ENCODE data around the gene GLI2.

GLI2 gene

DNA sequence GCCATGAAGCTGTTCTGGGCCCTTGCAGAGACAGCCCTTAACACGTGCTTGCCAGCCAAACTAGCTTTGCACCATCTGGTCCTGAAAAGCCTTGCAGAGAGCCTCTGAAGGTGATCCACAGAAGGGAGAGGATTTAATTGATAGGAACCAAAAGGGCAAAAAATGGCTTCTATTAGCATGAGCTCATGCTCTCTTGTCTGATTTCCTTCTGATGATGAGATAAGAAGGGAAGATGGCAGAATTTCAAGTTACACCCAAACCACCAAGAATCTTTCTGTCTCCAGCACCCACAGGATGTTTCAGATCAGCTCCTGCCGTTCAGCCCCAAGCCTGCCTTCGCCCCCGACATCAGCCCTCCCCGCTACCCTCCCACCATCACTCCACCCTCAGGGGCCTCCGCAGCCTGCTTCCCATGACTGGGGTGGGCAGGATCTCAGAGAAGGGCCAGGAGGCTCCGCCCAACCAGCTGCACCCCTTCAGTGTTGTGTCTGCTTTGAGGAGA lies 23.4 kb upstream of the GLI2 start:
- no peak for DNase-seq (ENCODE audit: low spot score)

GRCh38 chr2:120715353-120715752 lies 20.3 kb upstream of the GLI2 start:
- no peak for DNase-seq (ENCODE audit: low spot score)

- DNase-seq (ENCODE audit: low spot score), result no peak
Observed at GRCh38 chr2:120715941-120716340, 19.7 kb upstream of the GLI2 start.

DNA sequence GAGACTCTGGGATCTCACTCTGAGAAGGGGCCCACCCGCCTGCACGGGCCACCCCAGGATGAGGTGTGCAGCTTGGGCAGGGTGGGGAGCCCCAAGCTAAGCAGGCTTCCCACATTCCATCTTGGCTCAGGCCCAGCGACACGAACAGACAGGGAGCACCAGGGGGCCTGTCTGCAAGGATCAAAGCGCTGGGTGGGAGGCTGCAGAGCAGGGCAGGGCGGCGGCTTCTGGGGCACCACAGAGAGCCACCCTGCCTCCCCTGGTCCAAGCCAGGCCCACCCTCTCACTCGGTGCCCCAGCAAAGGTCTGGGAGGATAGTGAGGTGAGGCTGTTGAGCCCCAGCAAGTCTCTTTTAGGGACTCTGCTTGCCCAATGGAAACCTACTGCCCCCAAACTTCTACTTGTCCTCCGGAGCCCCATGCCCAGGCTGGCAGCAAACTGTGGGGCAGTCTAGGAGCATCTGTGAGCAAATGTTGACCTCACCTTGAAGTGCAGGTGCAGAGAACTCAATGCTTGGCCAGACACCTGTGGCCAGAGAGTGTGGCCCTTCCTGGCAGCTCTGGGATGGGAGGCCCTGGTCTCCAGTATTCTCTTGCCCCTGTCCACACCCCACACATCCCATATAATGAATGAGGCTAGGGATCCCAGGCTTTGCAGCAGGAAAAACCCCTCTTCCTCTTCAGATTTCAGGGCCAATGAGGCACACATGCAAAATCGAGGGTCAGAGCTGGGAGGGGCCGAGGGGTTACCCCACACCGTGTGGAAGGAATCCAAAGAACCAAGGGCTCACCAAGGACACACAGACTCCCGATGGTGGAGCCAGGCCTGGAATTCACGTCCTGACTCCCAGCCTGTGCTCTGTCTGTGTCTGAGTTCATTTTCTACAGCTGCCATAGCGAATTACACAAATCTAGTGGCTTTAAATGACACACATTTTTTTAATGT lies 18.8 kb upstream of the GLI2 start:
- DNase-seq (ENCODE audit: low spot score), result no peak

GRCh38 chr2:120719491-120719890 lies 16.2 kb upstream of the GLI2 start:
- no peak for DNase-seq (ENCODE audit: low spot score)

- no peak for DNase-seq (ENCODE audit: low spot score)
Observed at GRCh38 chr2:120720231-120720630, 15.4 kb upstream of the GLI2 start.

GRCh38 chr2:120720746-120721375 lies 14.8 kb upstream of the GLI2 start:
- no peak for DNase-seq (ENCODE audit: low spot score)

GRCh38 chr2:120722246-120722567 lies 13.5 kb upstream of the GLI2 start:
- no peak for DNase-seq (ENCODE audit: low spot score)

GRCh38 chr2:120722568-120723421 lies 12.9 kb upstream of the GLI2 start:
- DNase-seq (ENCODE audit: low spot score), result no peak

DNA sequence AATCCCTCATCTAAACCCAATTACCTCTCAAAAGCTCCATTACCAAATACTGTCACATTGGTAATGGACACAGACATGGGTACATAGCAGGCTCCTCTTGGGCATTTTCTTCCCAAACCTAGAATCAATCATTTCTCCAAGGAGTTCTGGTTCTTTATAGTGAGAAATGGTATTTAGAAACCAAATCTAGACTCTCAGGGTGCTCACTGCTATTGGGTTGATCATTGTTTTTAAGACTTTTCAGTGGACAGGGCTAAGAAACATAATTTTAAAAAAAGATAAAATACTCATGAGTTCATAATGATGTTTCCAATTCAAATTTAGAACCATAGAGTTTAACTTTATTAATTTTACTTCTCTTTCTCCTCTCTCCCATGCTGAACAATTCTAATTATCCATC lies 9.4 kb upstream of the GLI2 start:
- DNase-seq (ENCODE audit: low spot score), result no peak

DNA sequence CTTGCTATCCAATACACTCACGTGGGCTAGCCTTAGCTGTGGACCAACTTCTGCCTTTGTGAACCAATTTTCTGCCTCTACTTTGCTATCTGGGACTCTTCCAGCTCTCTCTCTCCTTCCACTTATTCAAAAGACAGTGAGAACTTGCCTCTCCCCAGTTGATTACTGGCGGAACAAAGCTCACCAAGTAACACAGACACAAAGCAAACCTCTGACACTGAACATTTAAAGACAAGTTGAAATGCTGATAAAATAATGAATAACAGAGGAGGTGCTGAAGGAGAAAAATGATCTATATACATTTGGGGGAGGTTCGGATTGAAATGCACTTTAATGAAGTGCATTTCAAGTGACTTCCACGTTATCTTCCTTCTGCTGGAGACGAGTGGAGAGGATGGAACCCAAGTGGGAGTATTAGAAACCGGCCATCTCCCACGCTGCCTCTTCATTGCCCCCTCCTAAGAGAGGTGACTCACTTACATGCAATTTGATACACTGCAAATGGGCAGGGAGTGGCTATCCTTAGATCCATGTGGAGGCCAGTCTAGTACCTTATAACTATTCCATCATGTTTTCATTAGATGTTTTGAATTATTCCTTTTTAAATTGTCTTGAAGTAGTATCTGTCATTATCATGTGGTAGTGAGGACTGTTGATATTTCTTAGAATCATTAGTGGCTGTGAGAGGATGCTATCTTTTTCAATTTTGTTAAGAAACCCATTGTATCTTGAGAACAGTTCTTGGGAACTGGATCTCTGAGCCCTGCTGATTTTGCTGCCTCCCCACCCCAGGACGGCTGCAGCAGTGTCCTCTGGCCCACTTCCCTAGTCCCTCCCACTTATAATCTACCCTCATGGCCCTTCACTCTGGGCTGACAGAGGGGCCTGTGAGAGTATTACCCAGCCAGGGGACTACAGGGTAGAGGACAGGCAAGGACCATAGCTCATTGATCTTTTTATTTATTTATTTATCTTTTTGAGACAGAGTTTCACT lies 6.0 kb upstream of the GLI2 start:
- DNase-seq (ENCODE audit: low spot score), result no peak

DNA sequence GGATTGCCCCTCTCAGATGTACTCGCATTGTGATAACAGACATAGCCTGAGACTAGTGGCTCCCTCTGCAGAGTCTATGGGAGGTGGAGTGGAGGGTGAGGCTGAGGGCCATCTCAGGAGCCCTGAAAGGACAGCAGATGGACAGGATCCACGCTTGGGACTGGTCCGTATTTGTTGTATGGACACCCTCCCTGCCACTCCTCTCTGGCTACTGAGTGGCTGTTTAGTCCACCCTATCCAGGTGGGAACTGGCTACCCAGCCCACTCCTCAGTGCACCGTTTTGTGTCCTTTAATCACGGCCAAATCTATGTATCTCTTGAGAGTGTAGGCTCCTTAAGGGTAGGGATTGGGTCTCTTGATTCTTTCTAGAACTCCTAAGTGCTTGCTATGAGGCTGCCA lies 4.5 kb upstream of the GLI2 start:
- no peak for DNase-seq (ENCODE audit: low spot score)

- peak; percentile 28 for DNase-seq (ENCODE audit: low spot score)
Observed at GRCh38 chr2:120732506-120733237, 3.0 kb upstream of the GLI2 start.

GRCh38 chr2:120733238-120733932 lies 2.3 kb upstream of the GLI2 start:
- DNase-seq (ENCODE audit: low spot score), result no peak

DNA sequence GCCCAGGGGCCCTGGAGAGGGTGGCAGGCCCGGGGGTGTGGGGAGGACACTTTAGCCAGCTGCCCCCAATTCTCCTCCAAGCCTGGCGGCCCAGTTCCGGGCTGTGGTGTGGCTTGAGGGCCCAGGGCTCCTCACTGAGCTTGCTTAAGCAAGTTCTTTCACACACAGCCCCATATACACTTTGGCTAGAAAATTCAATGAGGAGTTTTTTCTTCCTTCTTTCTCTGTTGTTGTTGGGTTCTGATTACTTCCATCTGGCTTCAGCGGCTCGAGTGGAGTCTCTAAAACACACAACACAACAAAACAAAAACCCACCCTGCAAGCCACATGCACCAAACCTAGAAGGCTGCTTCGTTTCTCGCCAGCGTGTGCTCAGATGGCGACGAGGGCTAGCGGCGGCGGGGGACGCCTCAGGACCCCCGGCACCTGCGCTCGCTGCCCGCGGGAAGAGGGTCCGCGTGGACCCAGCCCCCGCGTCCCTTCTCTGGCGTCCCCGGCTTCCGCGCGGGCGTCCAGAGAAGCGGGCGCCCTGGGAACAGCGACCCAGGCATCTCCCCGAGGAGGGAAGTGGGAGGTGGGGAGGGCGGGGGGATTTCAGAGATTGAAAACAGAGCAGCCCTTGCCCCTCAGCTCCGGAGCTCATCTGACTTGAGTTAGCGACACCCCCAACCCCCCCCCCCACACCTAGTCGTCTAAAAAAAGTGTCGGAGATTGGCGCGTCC lies 577 bp upstream of the GLI2 start:
- DNase-seq (ENCODE audit: low spot score), result peak; percentile 63

DNA sequence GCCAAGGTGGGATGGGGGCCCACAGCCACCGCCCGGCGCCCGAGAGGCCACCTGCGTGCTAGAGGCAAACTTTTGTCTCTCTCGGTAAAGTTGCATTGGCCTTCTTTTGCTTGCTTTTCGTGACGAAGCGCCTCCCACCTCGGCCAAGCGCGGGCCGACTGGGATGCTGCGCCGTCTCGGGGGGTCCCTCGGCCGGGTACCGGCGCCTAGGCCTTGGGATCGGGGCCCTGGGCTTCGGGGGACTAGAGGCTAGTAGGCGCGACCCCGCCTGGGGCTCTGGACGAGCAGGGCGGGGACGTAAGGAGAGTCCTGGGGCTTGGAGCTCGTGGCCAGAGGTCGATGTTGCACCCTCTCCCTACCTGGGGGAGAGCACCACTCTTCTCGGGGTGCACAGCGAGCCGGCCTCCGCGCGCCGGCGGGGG lies 545 bp downstream of the GLI2 start:
- DNase-seq (ENCODE audit: low spot score), result peak; percentile 73

DNA sequence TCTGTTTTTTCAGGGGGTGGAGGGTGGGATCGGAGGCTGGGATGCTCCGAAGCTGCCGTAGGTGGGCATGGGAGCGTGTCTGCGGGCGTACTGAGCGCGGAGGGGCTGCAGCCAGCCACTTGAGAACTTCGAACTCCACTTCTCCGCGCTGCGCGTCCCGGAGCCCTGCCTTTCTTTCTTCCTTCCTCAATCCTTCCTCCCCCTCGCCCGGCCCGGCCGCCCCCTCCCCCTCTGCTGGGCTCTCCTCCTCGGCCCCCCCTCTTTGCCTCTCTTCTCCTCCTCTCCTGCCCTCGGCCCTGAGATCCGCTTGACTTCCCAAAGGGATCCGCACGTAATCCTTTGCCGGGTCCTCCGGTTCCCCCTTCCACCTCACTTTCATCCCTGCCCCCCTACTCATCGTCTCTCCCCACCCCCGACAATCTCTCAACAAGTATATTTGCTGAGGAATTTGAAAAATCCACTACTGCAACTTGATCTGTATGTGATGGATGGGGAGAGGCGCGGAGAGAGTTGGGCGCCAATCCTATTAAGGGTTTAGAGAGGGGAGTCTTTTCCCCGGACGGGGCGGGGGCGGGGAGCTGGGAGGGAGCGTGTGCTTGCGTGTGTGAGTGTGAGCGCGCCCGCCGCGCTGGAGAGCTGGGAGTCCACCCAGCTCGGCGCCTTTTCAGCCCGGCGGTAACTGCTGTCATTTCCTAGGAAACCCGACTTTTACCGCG lies 1.1 kb downstream of the GLI2 start:
- peak; percentile 88 for DNase-seq (ENCODE audit: low spot score)

- no peak for DNase-seq (ENCODE audit: low spot score)
Observed at GRCh38 chr2:120737340-120738101, 1.9 kb downstream of the GLI2 start.

Data from ecto neural progenitor cell (in vitro differentiated cells).